K562 (cell line): Measurements from ENCODE around the gene HUNK. TPM values are rescaled to one million over a fixed set of nuclear protein-coding genes. Genes with fewer than 3 reads are reported as not detected.

Experiments
- ATAC-seq: fragments of 200-7000 bp; cut with Tn5 transposase; 3 replicates; pipeline ENCODE4 v1.9.1; 2020; ENCODE audit warnings: moderate library complexity
- BruUV-seq: library from RNA; stranded (reverse); fragments of 400-500 nt; replicated peaks from 2 replicates; lab custom pipeline; 2021; lab: Mats Ljungman, UMichigan
- CTCF ChIA-PET: fragments of 300-600 bp; formaldehyde crosslinking; extraction: SDS; loops from one replicate; lab custom pipeline; 2021; ENCODE audit warnings: low intra/inter-chr PET ratio; lab: Yijun Ruan, JAX
- POLR2A ChIA-PET: fragments of 300-600, 350-650 bp; sonication (Branson Sonifier 250); formaldehyde crosslinking; extraction: SDS; loops from one replicate; lab custom pipeline; 2021; ENCODE audit warnings: antibody characterized with exemption, inconsistent platforms; lab: Yijun Ruan, JAX
- DNase-seq, 4 experiments: peaks; one replicate each; pipeline versions ENCODE4 v3.0.0 to v3.0.0-alpha.2; 2011 to 2018; ENCODE audit warnings: low spot score in 3 of 4, mixed read lengths in 3 of 4; ENCODE audit errors: extremely low read depth in 1 of 4
- FAIRE-seq: peaks from 2 replicates; lab custom pipeline; 2011; peaks lifted over from hg19 to GRCh38; lab: Jason Lieb, UNC
- H2AFZ ChIP-seq: 2 replicates; pipeline ENCODE4 v1.6.0; 2011; ENCODE audit warnings: low read depth, low read length, control low read depth, inconsistent platforms
- H3K27ac ChIP-seq: fragments of 200-600 bp; 3 replicates; pipeline ENCODE4 v1.8.0; 2011; ENCODE audit warnings: low read depth, mild to moderate bottlenecking, control low read depth, inconsistent platforms, low read length, moderate library complexity, mixed read lengths; ENCODE audit errors: extremely low read depth
- H3K27me3 ChIP-seq, 2 experiments: fragments of 300-600 bp in 1 of 2; 2 replicates in 1 of 2; 3 replicates in 1 of 2; pipeline versions ENCODE4 v1.6.0 to v1.8.0; 2011; ENCODE audit warnings: inconsistent platforms in 2 of 2, low read length in 2 of 2, mild to moderate bottlenecking in 1 of 2, mixed read lengths in 1 of 2, moderate library complexity in 1 of 2; ENCODE audit not compliant: control insufficient read depth in 2 of 2, insufficient read depth in 2 of 2
- H3K36me3 ChIP-seq: fragments of 300-600 bp; 3 replicates; pipeline ENCODE4 v1.8.0; 2011; ENCODE audit warnings: mild to moderate bottlenecking, low read length, inconsistent platforms; ENCODE audit not compliant: control insufficient read depth, insufficient read depth
- H3K4me1 ChIP-seq, 2 experiments: fragments of 200-600 bp in 1 of 2; replicated peaks in 1 of 2; 2 replicates in 1 of 2; 3 replicates in 1 of 2; pipeline versions ENCODE4 v1.5.1 to v1.8.0; 2011; ENCODE audit warnings: inconsistent platforms in 2 of 2, low read length in 2 of 2, mild to moderate bottlenecking in 1 of 2, mixed read lengths in 1 of 2, moderate library complexity in 1 of 2; ENCODE audit not compliant: control insufficient read depth in 2 of 2, insufficient read depth in 2 of 2
- H3K4me2 ChIP-seq: 2 replicates; pipeline ENCODE4 v1.6.1; 2011; ENCODE audit warnings: low read length, control low read depth, inconsistent platforms, mixed read lengths; ENCODE audit not compliant: insufficient read depth
- H3K4me3 ChIP-seq: fragments of 200-600 bp; sonication (generic), shearing (Covaris generic); 2 replicates; pipeline ENCODE4 v1.5.1; 2016; ENCODE audit warnings: control low read depth, inconsistent platforms
- H3K79me2 ChIP-seq: fragments of 200-600 bp; 3 replicates; pipeline ENCODE4 v1.8.0; 2011; ENCODE audit warnings: low read length, inconsistent platforms; ENCODE audit not compliant: control insufficient read depth, insufficient read depth
- H3K9ac ChIP-seq, 2 experiments: 2 replicates each; pipeline versions ENCODE4 v1.6.0 to v1.6.1; 2011; ENCODE audit warnings: low read depth in 2 of 2, low read length in 2 of 2, control low read depth in 1 of 2, inconsistent platforms in 1 of 2, mild to moderate bottlenecking in 1 of 2, mixed read lengths in 1 of 2; ENCODE audit not compliant: insufficient read depth in 1 of 2
- H3K9me1 ChIP-seq: one replicate; pipeline ENCODE4 v1.6.0; 2011; ENCODE audit warnings: inconsistent platforms, mild to moderate bottlenecking, low read length, moderate library complexity; ENCODE audit not compliant: control insufficient read depth, insufficient read depth
- H3K9me3 ChIP-seq: replicated peaks from 2 replicates; pipeline ENCODE4 v1.5.1; 2011; ENCODE audit warnings: low read depth, low read length, inconsistent platforms; ENCODE audit not compliant: control insufficient read depth, insufficient read depth
- H4K20me1 ChIP-seq: replicated peaks from 2 replicates; pipeline ENCODE4 v1.6.1; 2011; ENCODE audit warnings: low read length, inconsistent platforms, mixed read lengths; ENCODE audit not compliant: control insufficient read depth, insufficient read depth
- BACH1 ChIP-seq: fragments of 200-800 bp; sonication (Bioruptor generic); IDR thresholded peaks from 2 replicates; pipeline ENCODE4 v1.6.1; 2016; ENCODE audit warnings: missing genetic modification characterization, missing compliant biosample characterization
- BCL6 ChIP-seq: fragments of 250-450 bp; sonication (Bioruptor Pico); IDR thresholded peaks from 2 replicates; pipeline ENCODE4 v1.4.0; 2020
- CHAMP1 ChIP-seq: fragments of 450-650 bp; IDR thresholded peaks from 2 replicates; pipeline ENCODE4 v1.6.1; 2016; ENCODE audit warnings: mild to moderate bottlenecking
- FOS ChIP-seq: IDR thresholded peaks from 3 replicates; pipeline ENCODE4 v1.6.1; 2011; ENCODE audit not compliant: insufficient read length; ENCODE audit errors: extremely low read depth
- PTBP1 ChIP-seq: fragments of 200-400 bp; formaldehyde crosslinking; IDR thresholded peaks from 2 replicates; pipeline ENCODE4 v1.6.1; 2017; ENCODE audit warnings: low read depth, low read length
- RUNX1 ChIP-seq: sonication (generic); IDR thresholded peaks from 2 replicates; pipeline ENCODE4 v1.6.1; 2016; ENCODE audit warnings: antibody characterized with exemption, low read depth
- ZNF277 ChIP-seq: fragments of 250-450 bp; sonication (Bioruptor Pico); IDR thresholded peaks from 2 replicates; pipeline ENCODE4 v1.8.0; 2022; ENCODE audit warnings: inconsistent platforms, mild to moderate bottlenecking, moderate library complexity, borderline replicate concordance
- WGBS: fragments of 100-300 bp; shearing (Covaris generic); methylation state at CpG from one replicate; pipeline ENCODE4 v1.1.6; 2016; ENCODE audit warnings: low coverage, mixed read lengths; ENCODE audit not compliant: insufficient coverage; ENCODE audit errors: missing lambda C conversion rate; 5-methylcytosine and 5-hydroxymethylcytosine counted together
- in situ Hi-C: fragments of 300-500 bp; cut with MboI; formaldehyde crosslinking; loops from 4 replicates; pipeline ENCODE4 v1.15.0; 2018; ENCODE audit warnings: inconsistent platforms, mixed read lengths
- intact Hi-C: fragments of 100-400 bp; cut with micrococcal nuclease; formaldehyde crosslinking; loops from 2 replicates; pipeline ENCODE4 v1.14.2; 2022
- polyA plus RNA-seq, 8 experiments: library from polyadenylated mRNA; depleted of rRNA in 4 of 8; stranded (reverse) in 5 of 8; unstranded in 3 of 8; fragments of >200 nt; fragmentation: Nextera tagmentation in 2 of 8; fragmentation: Illumina TruSeq in 1 of 8; extraction: Ambion mirVana in 2 of 8; extraction: Trizol in 1 of 8; gene quantifications; 2 replicates each; pipeline versions ENCODE4 v1.2.1 to v1.2.3, GENCODE V29; 2011 to 2014; ENCODE audit warnings: inconsistent platforms in 1 of 8, missing spikeins in 1 of 8
- total RNA-seq, 7 experiments: library from RNA; depleted of rRNA in 6 of 7; stranded (reverse); fragments of >200 nt in 6 of 7; fragmentation: Illumina TruSeq in 2 of 7; extraction: Trizol in 2 of 7; gene quantifications; 2 replicates each; pipeline versions ENCODE4 v1.2.1 to v1.2.3, GENCODE V29; 2011 to 2021; ENCODE audit warnings: low replicate concordance in 1 of 7

Gene HUNK
- total and polyA plus RNA-seq, 9 of the 15 experiments (the other 6 are each of a cell fraction or from before 2014, with no cell fraction given): not detected

GRCh38 chr21:31910074-31910470 is 37.3 kb downstream of the HUNK start (continued):
- no peak for TF ChIP-seq PTBP1
- no peak for TF ChIP-seq CHAMP1
- no peak for TF ChIP-seq ZNF277 (CRISPR knock-in tag)
- TF ChIP-seq RUNX1: no peak

- Histone ChIP-seq H3K4me3 (no peak overlapping the region), H3K27ac (no peak overlapping the region), H3K9ac (no peak overlapping the region), H3K27me3 (peaks cover 46 to 62% of the 10 kb centered on the region in 2 experiments), H4K20me1 (peaks cover 3% of the 10 kb centered on the region; the same call in 1 of the 2 replicates), H3K4me1 (no peaks in the 10 kb centered on the region), H3K4me2 (no peak overlapping the region), H2AFZ (no peak overlapping the region), H3K9me1 (no peaks in the 10 kb centered on the region), H3K79me2 (no peaks in the 10 kb centered on the region), H3K9me3 (no peaks in the 10 kb centered on the region), H3K36me3 (no peaks in the 10 kb centered on the region)
- ATAC-seq (no peak; the same call in 2 of the 3 replicates), DNase-seq (no peak), FAIRE-seq (no peak)
- in situ Hi-C loops: no loop called here
- BruUV-seq: no TSS peak
- intact Hi-C loops: no loop called here
- ChIA-PET POLR2A (no interaction called here), CTCF (no interaction called here)
- whole genome bisulfite sequencing: under 1% methylated on average over 17 of the region's 17 CpGs
- no peak for TF ChIP-seq BCL6 (CRISPR knock-in tag)
- no peak for TF ChIP-seq FOS
- TF ChIP-seq BACH1 (tag): no peak
Measured at GRCh38 chr21:31911138-31911907, 38.5 kb downstream of the HUNK start.
